CD14-positive monocyte (primary cell): ENCODE results near the gene YWHAQ. TPM values are rescaled to one million over a fixed set of nuclear protein-coding genes. Genes with fewer than 3 reads are reported as not detected.

Experiments
- DNase-seq, 3 donors: peaks; one replicate each; pipeline ENCODE4 v3.0.0-alpha.2; 2011 to 2022
- H2AFZ ChIP-seq: 2 replicates; pipeline ENCODE4 v1.6.0; 2012; ENCODE audit warnings: mild to moderate bottlenecking, low read depth, low read length, inconsistent platforms; ENCODE audit not compliant: insufficient read depth, poor library complexity, severe bottlenecking
- H3K27ac ChIP-seq, 2 donors: 1 replicate in 1 of 2; 2 replicates in 1 of 2; pipeline ENCODE4 v1.5.1; 2012 to 2013; ENCODE audit warnings: low read length in 2 of 2, control low read depth in 1 of 2, inconsistent platforms in 1 of 2, low read depth in 1 of 2, mild to moderate bottlenecking in 1 of 2
- H3K27me3 ChIP-seq, 2 donors: one replicate each; pipeline versions ENCODE4 v1.6.0 to v1.6.1; 2011 to 2013; ENCODE audit warnings: low read length in 2 of 2; ENCODE audit not compliant: control insufficient read depth in 2 of 2, insufficient read depth in 2 of 2
- H3K36me3 ChIP-seq, 2 donors: replicated peaks in 1 of 2; 1 replicate in 1 of 2; 2 replicates in 1 of 2; pipeline versions ENCODE4 v1.5.1 to v1.6.1; 2012 to 2013; ENCODE audit warnings: low read length in 2 of 2, control low read depth in 1 of 2, inconsistent platforms in 1 of 2, mild to moderate bottlenecking in 1 of 2; ENCODE audit not compliant: insufficient read depth in 2 of 2, control insufficient read depth in 1 of 2
- H3K4me1 ChIP-seq, 2 donors: 1 replicate in 1 of 2; 2 replicates in 1 of 2; pipeline versions ENCODE4 v1.5.1 to v1.6.1; 2012 to 2013; ENCODE audit warnings: low read length in 2 of 2, control low read depth in 1 of 2, inconsistent platforms in 1 of 2, mild to moderate bottlenecking in 1 of 2, moderate library complexity in 1 of 2; ENCODE audit not compliant: insufficient read depth in 2 of 2, control insufficient read depth in 1 of 2
- H3K4me2 ChIP-seq: replicated peaks from 2 replicates; pipeline ENCODE3; 2012; ENCODE audit warnings: low read length, moderate library complexity, mild to moderate bottlenecking; ENCODE audit not compliant: poor library complexity, severe bottlenecking; ENCODE audit errors: extremely low read depth
- H3K4me3 ChIP-seq, 3 experiments: fragments of 200-600 bp in 1 of 3; sonication (generic) in 1 of 3; replicated peaks in 1 of 3; 1 replicate in 2 of 3; 2 replicates in 1 of 3; pipeline ENCODE4 v1.5.1; 2011 to 2013; ENCODE audit warnings: low read length in 3 of 3, mild to moderate bottlenecking in 3 of 3, control low read depth in 2 of 3, low read depth in 2 of 3, inconsistent platforms in 1 of 3, moderate library complexity in 1 of 3
- H3K79me2 ChIP-seq: 2 replicates; pipeline ENCODE4 v1.6.0; 2012; ENCODE audit warnings: mild to moderate bottlenecking, control low read depth, inconsistent platforms, low read length, moderate library complexity; ENCODE audit not compliant: insufficient read depth
- H3K9ac ChIP-seq: 2 replicates; pipeline ENCODE4 v1.6.0; 2017; ENCODE audit warnings: low read length, mild to moderate bottlenecking; ENCODE audit not compliant: insufficient read depth, poor library complexity, severe bottlenecking
- H3K9me3 ChIP-seq, 2 donors: replicated peaks in 1 of 2; 1 replicate in 1 of 2; 2 replicates in 1 of 2; pipeline versions ENCODE4 v1.5.1 to v1.6.1; 2012 to 2013; ENCODE audit warnings: low read length in 2 of 2, control low read depth in 1 of 2; ENCODE audit not compliant: control insufficient read depth in 1 of 2, insufficient read depth in 1 of 2
- H4K20me1 ChIP-seq: 2 replicates; pipeline ENCODE4 v1.6.0; 2012; ENCODE audit warnings: mild to moderate bottlenecking, low read length, control low read depth, moderate library complexity; ENCODE audit not compliant: insufficient read depth
- H3K27ac Mint-ChIP-seq, 7 donors: one replicate each; pipeline ENCODE4 v1.8.0; 2020; ENCODE audit warnings: mild to moderate bottlenecking in 7 of 7, mixed read lengths in 7 of 7, moderate library complexity in 6 of 7, inconsistent platforms in 2 of 7
- H3K27me3 Mint-ChIP-seq, 3 donors: one replicate each; pipeline ENCODE4 v1.8.0; 2021 to 2022; ENCODE audit warnings: low read depth in 3 of 3, mild to moderate bottlenecking in 3 of 3, mixed read lengths in 3 of 3, moderate library complexity in 3 of 3, inconsistent platforms in 1 of 3
- H3K36me3 Mint-ChIP-seq, 2 donors: one replicate each; pipeline ENCODE4 v1.8.0; 2020; ENCODE audit warnings: mixed read lengths in 2 of 2, inconsistent platforms in 1 of 2, mild to moderate bottlenecking in 1 of 2
- H3K4me1 Mint-ChIP-seq: one replicate; pipeline ENCODE4 v1.8.0; 2020; ENCODE audit warnings: mild to moderate bottlenecking, mixed read lengths
- H3K4me3 Mint-ChIP-seq, 2 donors: one replicate each; pipeline ENCODE4 v1.8.0; 2020; ENCODE audit warnings: mild to moderate bottlenecking in 2 of 2, mixed read lengths in 2 of 2, moderate library complexity in 1 of 2
- H3K9me3 Mint-ChIP-seq, 7 donors: one replicate each; pipeline ENCODE4 v1.8.0; 2020 to 2022; ENCODE audit warnings: mixed read lengths in 7 of 7, mild to moderate bottlenecking in 6 of 7, moderate library complexity in 6 of 7, inconsistent platforms in 2 of 7
- CTCF ChIP-seq: fragments of 200-600 bp; IDR thresholded peaks from one replicate; pipeline ENCODE4 v1.8.0; 2022; ENCODE audit warnings: antibody characterized with exemption, mild to moderate bottlenecking
- WGBS: methylation state at CpG from one replicate; pipeline ENCODE4 v1.1.5; 2013; ENCODE audit warnings: missing lambda C conversion rate; ENCODE audit not compliant: insufficient coverage; 5-methylcytosine and 5-hydroxymethylcytosine counted together
- intact Hi-C, 2 donors: fragments of 100-400 bp; cut with micrococcal nuclease; formaldehyde crosslinking; loops; one replicate each; pipeline versions ENCODE4 v1.15.0 to v1.15.1; 2023
- polyA plus RNA-seq, 3 donors: library from polyadenylated mRNA; depleted of rRNA in 1 of 3; unstranded in 2 of 3; stranded (reverse) in 1 of 3; fragments of 300-500 nt in 2 of 3; fragments of >200 nt in 1 of 3; fragmentation: Illumina TruSeq in 2 of 3; gene quantifications; 1 replicate in 2 of 3; 2 replicates in 1 of 3; pipeline ENCODE4 v1.2.3, GENCODE V29; 2012 to 2021

Gene YWHAQ
- polyA plus RNA-seq, 3 donors, result 60.9 to 173 (median 165) TPM

- 85% methylated on average over 1 of the region's 1 CpG for WGBS
- H3K36me3 Mint-ChIP-seq, result no peaks in the 10 kb centered on the region
Observed at GRCh38 chr2:9652267-9652666, 21.5 kb upstream of the YWHAQ start.

GRCh38 chr2:9650119-9650821 lies 19.5 kb upstream of the YWHAQ start:
- Histone ChIP-seq H3K9ac (no peak overlapping the region), H3K4me1 (no peaks in the 10 kb centered on the region), H3K27me3 (no peaks in the 10 kb centered on the region), H3K4me3 (no peak overlapping the region), H3K36me3 (no peaks in the 10 kb centered on the region), H3K27ac (no peak overlapping the region), H3K9me3 (no peaks in the 10 kb centered on the region), H2AFZ (no peak overlapping the region), H3K79me2 (no peaks in the 10 kb centered on the region), H4K20me1 (no peaks in the 10 kb centered on the region), H3K4me2 (no peak overlapping the region)
- TF ChIP-seq CTCF, result no peak
- 80% methylated on average over 3 of the region's 4 CpGs for WGBS
- no peak for DNase-seq
- Mint-ChIP-seq H3K27me3 (peaks cover 3 to 4% (median 4%) of the 10 kb centered on the region in 3 donors), H3K36me3 (no peaks in the 10 kb centered on the region), H3K9me3 (no peaks in the 10 kb centered on the region), H3K4me3 (no peak overlapping the region), H3K4me1 (peaks cover 5% of the 10 kb centered on the region), H3K27ac (no peak overlapping the region)
- intact Hi-C loops, result no loop called here

More at GRCh38 chr2:9652267-9652666, 21.5 kb upstream of the YWHAQ start:
- no peak for TF ChIP-seq CTCF
- Histone ChIP-seq H3K4me1 (no peaks in the 10 kb centered on the region), H3K4me2 (no peak overlapping the region), H3K27me3 (no peaks in the 10 kb centered on the region), H3K27ac (no peak overlapping the region), H4K20me1 (no peaks in the 10 kb centered on the region), H3K36me3 (no peaks in the 10 kb centered on the region), H2AFZ (no peak overlapping the region), H3K9ac (no peak overlapping the region), H3K79me2 (no peaks in the 10 kb centered on the region), H3K9me3 (no peaks in the 10 kb centered on the region), H3K4me3 (no peak overlapping the region)
- no peak overlapping the region for H3K27ac Mint-ChIP-seq
- H3K4me1 Mint-ChIP-seq, result peaks cover 2% of the 10 kb centered on the region
- DNase-seq, result no peak
- intact Hi-C loops, result no loop called here
- H3K4me3 Mint-ChIP-seq, result no peak overlapping the region
- no peaks in the 10 kb centered on the region for H3K9me3 Mint-ChIP-seq
- peaks cover 1 to 4% (median 2%) of the 10 kb centered on the region in 3 donors for H3K27me3 Mint-ChIP-seq
